SU-DHL-6 (cell line): ENCODE data around the gene JHY.

ENCODE experiments used
- EZH2phosphoT487 ChIP-seq: fragments of 200-600 bp; sonication (generic), shearing (Covaris generic); conservative IDR thresholded peaks from 2 replicates; pipeline ENCODE4 v1.6.1; 2018; ENCODE audit warnings: mild to moderate bottlenecking, antibody characterized with exemption, low read length, moderate library complexity, mixed read lengths
- TF ChIP-seq, protein P1 (sequence below): fragments of 200-600 bp; sonication (generic); IDR thresholded peaks from one replicate; pipeline ENCODE4 v1.5.1; 2017; ENCODE audit warnings: antibody characterized with exemption, mild to moderate bottlenecking, low read length, moderate library complexity; ENCODE audit not compliant: insufficient read depth, poor library complexity, severe bottlenecking

DNA sequence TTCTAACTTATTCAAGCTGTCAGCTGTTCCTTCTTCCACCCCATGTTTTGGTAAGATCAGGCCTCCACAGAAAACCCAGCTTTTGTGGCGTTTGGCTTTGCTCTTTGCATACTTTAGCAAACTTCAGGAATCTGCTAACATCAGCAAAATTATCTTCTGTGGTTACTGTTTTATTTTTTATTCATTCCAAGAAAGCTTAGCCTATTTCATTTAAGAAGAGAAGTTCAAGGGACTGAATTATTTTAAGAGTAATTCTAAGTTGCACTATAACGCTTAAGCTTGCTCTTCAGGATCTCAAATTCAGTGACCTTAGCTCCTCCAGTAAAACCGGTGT, 1.1 kb downstream of the JHY start:
- TF ChIP-seq, protein P1, sequence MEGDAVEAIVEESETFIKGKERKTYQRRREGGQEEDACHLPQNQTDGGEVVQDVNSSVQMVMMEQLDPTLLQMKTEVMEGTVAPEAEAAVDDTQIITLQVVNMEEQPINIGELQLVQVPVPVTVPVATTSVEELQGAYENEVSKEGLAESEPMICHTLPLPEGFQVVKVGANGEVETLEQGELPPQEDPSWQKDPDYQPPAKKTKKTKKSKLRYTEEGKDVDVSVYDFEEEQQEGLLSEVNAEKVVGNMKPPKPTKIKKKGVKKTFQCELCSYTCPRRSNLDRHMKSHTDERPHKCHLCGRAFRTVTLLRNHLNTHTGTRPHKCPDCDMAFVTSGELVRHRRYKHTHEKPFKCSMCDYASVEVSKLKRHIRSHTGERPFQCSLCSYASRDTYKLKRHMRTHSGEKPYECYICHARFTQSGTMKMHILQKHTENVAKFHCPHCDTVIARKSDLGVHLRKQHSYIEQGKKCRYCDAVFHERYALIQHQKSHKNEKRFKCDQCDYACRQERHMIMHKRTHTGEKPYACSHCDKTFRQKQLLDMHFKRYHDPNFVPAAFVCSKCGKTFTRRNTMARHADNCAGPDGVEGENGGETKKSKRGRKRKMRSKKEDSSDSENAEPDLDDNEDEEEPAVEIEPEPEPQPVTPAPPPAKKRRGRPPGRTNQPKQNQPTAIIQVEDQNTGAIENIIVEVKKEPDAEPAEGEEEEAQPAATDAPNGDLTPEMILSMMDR: no peak
- TF ChIP-seq EZH2phosphoT487: no peak
